H1 (cell line): Measurements from ENCODE around the gene TRPM6.

Source experiments
- CHD2 ChIP-seq: IDR thresholded peaks from 2 replicates; pipeline ENCODE4 v1.6.1; 2012; ENCODE audit warnings: low read length, improper control_type of control experiment
- CTBP2 ChIP-seq: IDR thresholded peaks from 2 replicates; pipeline ENCODE4 v1.7.0; 2011; ENCODE audit warnings: borderline replicate concordance, mild to moderate bottlenecking, moderate library complexity, mixed read lengths, low read length; ENCODE audit not compliant: insufficient read depth, insufficient read length
- CTCF ChIP-seq, 3 experiments: IDR thresholded peaks; 1 replicate in 2 of 3; 2 replicates in 1 of 3; pipeline versions ENCODE4 v1.5.1 to v1.6.1; 2011; ENCODE audit warnings: low read length in 3 of 3, mild to moderate bottlenecking in 3 of 3, inconsistent platforms in 2 of 3, low read depth in 1 of 3, moderate library complexity in 1 of 3; ENCODE audit not compliant: insufficient read depth in 1 of 3; ENCODE audit errors: control extremely low read depth in 1 of 3
- EZH2 ChIP-seq: fragments of 200-600 bp; sonication (generic); IDR thresholded peaks from 2 replicates; pipeline ENCODE4 v1.7.1; 2012; ENCODE audit warnings: low read depth, mild to moderate bottlenecking, moderate library complexity, low read length, inconsistent platforms; ENCODE audit not compliant: severe bottlenecking
- GTF2F1 ChIP-seq: IDR thresholded peaks from 2 replicates; pipeline ENCODE4 v1.6.1; 2012; ENCODE audit warnings: low read depth, low read length, improper control_type of control experiment, borderline replicate concordance
- POLR2A ChIP-seq, 2 experiments: IDR thresholded peaks; 1 replicate in 1 of 2; 2 replicates in 1 of 2; pipeline ENCODE4 v1.6.1; 2011; ENCODE audit warnings: low read depth in 2 of 2, low read length in 2 of 2, mild to moderate bottlenecking in 2 of 2; ENCODE audit errors: control extremely low read depth in 1 of 2
- POLR2AphosphoS5 ChIP-seq: IDR thresholded peaks from 2 replicates; pipeline ENCODE4 v1.6.1; 2011; ENCODE audit warnings: low read depth, low read length
- RAD21 ChIP-seq, 2 experiments: IDR thresholded peaks in 1 of 2; conservative IDR thresholded peaks in 1 of 2; 2 replicates each; pipeline ENCODE4 v1.6.1; 2011; ENCODE audit warnings: low read depth in 2 of 2, low read length in 2 of 2, improper control_type of control experiment in 1 of 2, inconsistent platforms in 1 of 2, mild to moderate bottlenecking in 1 of 2, moderate library complexity in 1 of 2
- RXRA ChIP-seq: IDR thresholded peaks from 2 replicates; pipeline ENCODE4 v1.6.1; 2011; ENCODE audit warnings: low read depth, mild to moderate bottlenecking, low read length, moderate library complexity; ENCODE audit not compliant: insufficient read depth
- SIN3A ChIP-seq, 2 experiments: IDR thresholded peaks in 1 of 2; conservative IDR thresholded peaks in 1 of 2; 2 replicates each; pipeline ENCODE4 v1.6.1; 2011 to 2012; ENCODE audit warnings: low read length in 2 of 2, improper control_type of control experiment in 1 of 2, low read depth in 1 of 2, mild to moderate bottlenecking in 1 of 2
- SIRT6 ChIP-seq: IDR thresholded peaks from one replicate; pipeline ENCODE4 v1.7.1; 2012; ENCODE audit warnings: low read length, inconsistent platforms
- SUZ12 ChIP-seq: fragments of 200-600 bp; sonication (generic); IDR thresholded peaks from 2 replicates; pipeline ENCODE4 v1.6.1; 2012; ENCODE audit warnings: mild to moderate bottlenecking, inconsistent platforms, low read length, moderate library complexity, mixed read lengths
- TBP ChIP-seq: IDR thresholded peaks from 2 replicates; pipeline ENCODE4 v1.6.1; 2011; ENCODE audit warnings: low read depth, low read length, improper control_type of control experiment

- no peak for TF ChIP-seq SIN3A (conservative IDR thresholded peaks at IDR 0.05 in 1 of 2, IDR thresholded peaks at IDR 0.05 in 1 of 2; ENCODE audit: low read depth in 1 of 2, low read length in 2 of 2)
- TF ChIP-seq EZH2: no peak
- TF ChIP-seq POLR2AphosphoS5: no peak
- no peak for TF ChIP-seq POLR2A (IDR thresholded peaks at IDR 0.05; ENCODE audit: control extremely low read depth in 1 of 2, low read depth in 2 of 2, low read length in 2 of 2)
- peak; percentile 66 to 86 (median 80) for TF ChIP-seq CTCF (IDR thresholded peaks at IDR 0.05; ENCODE audit: control extremely low read depth in 1 of 3, insufficient read depth in 1 of 3, low read depth in 1 of 3, low read length in 3 of 3)
- no peak for TF ChIP-seq GTF2F1
- TF ChIP-seq RXRA: no peak
- no peak for TF ChIP-seq SUZ12
- no peak for TF ChIP-seq CHD2
- TF ChIP-seq SIRT6: no peak
- TF ChIP-seq CTBP2: no peak
- TF ChIP-seq TBP: no peak
- peak; percentile 91 to 92 for TF ChIP-seq RAD21 (IDR thresholded peaks at IDR 0.05 in 1 of 2, conservative IDR thresholded peaks at IDR 0.05 in 1 of 2; ENCODE audit: low read depth in 2 of 2, low read length in 2 of 2)
Observed at GRCh38 chr9:74773886-74774479, 113.7 kb downstream of the TRPM6 start.
